ENCODE results near the gene B3GNT4. TPM values are rescaled to one million over a fixed set of nuclear protein-coding genes. Genes with fewer than 3 reads are reported as not detected.

The B3GNT4 gene
- total and polyA plus RNA-seq, 2 of the 8 experiments (the other 6 are each of a cell fraction or from before 2014, with no cell fraction given) = 1.1 to 1.4 TPM

DNA sequence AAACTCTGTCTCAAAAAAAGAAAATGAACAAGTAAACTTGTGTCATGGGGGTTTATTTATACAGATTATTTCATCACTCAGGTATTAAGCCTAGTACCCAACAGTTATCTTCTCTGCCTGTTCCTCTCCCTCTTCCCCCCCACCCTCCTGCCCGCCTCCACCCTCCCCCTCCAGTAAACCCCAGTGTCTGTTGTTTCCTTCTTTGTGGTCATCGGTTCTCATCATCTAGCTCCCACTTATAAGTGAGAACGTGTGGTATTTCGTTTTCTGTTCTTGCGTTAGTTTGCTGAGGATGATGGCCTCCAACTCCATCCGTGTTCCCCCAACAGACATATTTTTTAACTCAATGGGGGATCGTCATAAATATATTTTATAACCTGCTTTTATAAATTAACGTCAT, 41.8 kb upstream of the B3GNT4 start:
- POLR2A ChIA-PET (ENCODE audit: partially characterized antibody) = interaction anchor here (1.0 kb wide), 1 partner anchor 31 kb away, joined by 3 read pairs; no protein-coding TSS in a partner anchor
- Histone ChIP-seq H3K18ac (ENCODE audit: extremely low read depth, low read length) (no peak overlapping the region), H3K36me3 (ENCODE audit: control insufficient read depth in 2 of 4, insufficient read depth in 4 of 4, low read length in 3 of 4) (no peaks in the 10 kb centered on the region), H4K20me1 (replicated peaks in 1 of 2; ENCODE audit: control insufficient read depth in 1 of 2, insufficient read depth in 2 of 2, low read length in 2 of 2) (no peaks in the 10 kb centered on the region), H3K27ac (ENCODE audit: low read depth, low read length) (no peak overlapping the region), H2BK20ac (ENCODE audit: low read length) (no peak overlapping the region), H2AK5ac (ENCODE audit: low read depth, low read length) (no peak overlapping the region), H3K9me3 (ENCODE audit: insufficient read depth in 2 of 2, low read depth in 1 of 2, low read length in 1 of 2) (no peaks in the 10 kb centered on the region), H3K23ac (ENCODE audit: insufficient read length) (no peak overlapping the region), H3K9ac (replicated peaks in 1 of 4; ENCODE audit: extremely low read depth in 1 of 4, low read depth in 3 of 4, low read length in 3 of 4) (no peak overlapping the region), H2BK15ac (ENCODE audit: low read length) (no peak overlapping the region), H2BK120ac (replicated peaks; ENCODE audit: low read depth, low read length) (no peak overlapping the region), H2BK5ac (ENCODE audit: low read depth, low read length) (no peak overlapping the region), H3K4me1 (replicated peaks in 1 of 4; ENCODE audit: control insufficient read depth in 3 of 4, insufficient read depth in 4 of 4, low read length in 3 of 4) (no peaks in the 10 kb centered on the region; a peak in 1 of 7 replicates), H3K4me2 (ENCODE audit: insufficient read depth in 1 of 2, low read depth in 2 of 2, low read length in 2 of 2) (no peak overlapping the region), H3K79me2 (ENCODE audit: control insufficient read depth in 1 of 2, insufficient read depth in 2 of 2, low read length in 2 of 2) (no peaks in the 10 kb centered on the region), H4K8ac (ENCODE audit: extremely low read depth, insufficient read depth, low read length) (no peak overlapping the region), H3K79me1 (ENCODE audit: low read depth, low read length) (no peaks in the 10 kb centered on the region), H3K23me2 (ENCODE audit: low read depth, low read length) (no peaks in the 10 kb centered on the region), H2BK12ac (ENCODE audit: low read depth, low read length) (no peak overlapping the region), H3K27me3 (replicated peaks in 1 of 4; ENCODE audit: control insufficient read depth in 3 of 4, extremely low read depth in 1 of 4, insufficient read depth in 3 of 4, low read length in 3 of 4) (no peaks in the 10 kb centered on the region), H3K4me3 (ENCODE audit: extremely low read depth in 1 of 4, insufficient read depth in 2 of 4, low read depth in 3 of 4, low read length in 4 of 4) (no peak overlapping the region), H3K56ac (replicated peaks; ENCODE audit: insufficient read length, low read depth, low read length) (no peak overlapping the region), H2AFZ (ENCODE audit: low read length) (no peak overlapping the region), H3K14ac (ENCODE audit: insufficient read length) (no peak overlapping the region), H4K5ac (ENCODE audit: insufficient read length, low read depth, low read length) (no peak overlapping the region), H3K4ac (replicated peaks; ENCODE audit: insufficient read length, low read depth, low read length) (no peak overlapping the region), H4K91ac (replicated peaks; ENCODE audit: insufficient read length, low read length) (no peak overlapping the region)
- DNase-seq (ENCODE audit: low read depth in 1 of 2, low spot score in 2 of 2) (no peak), FAIRE-seq (no peak)
- CTCF ChIA-PET (ENCODE audit: partially characterized antibody) = interaction anchor here (1.3 to 2.5 kb wide), 3 partner anchors 24 to 29 kb away, joined by 3 to 7 read pairs (median 6); no protein-coding TSS in a partner anchor
- WGBS, 2 experiments (ENCODE audit: extremely low coverage in 1 of 2, insufficient coverage in 1 of 2, insufficient read length in 1 of 2, insufficient replicate concordance in 2 of 2, low coverage in 1 of 2, low lambda C conversion rate in 2 of 2, missing lambda C conversion rate in 1 of 2) = 90% methylated on average over 7 of the region's 8 CpGs; no CpG with 5 or more reads in 1 of the 2 experiments
- TF ChIP-seq CHD1 (IDR thresholded peaks at IDR 0.05; ENCODE audit: low read depth, low read length) (no peak), RNF2 (IDR thresholded peaks at IDR 0.05; ENCODE audit: borderline replicate concordance, low read depth, low read length, missing control alignments, poor library complexity, severe bottlenecking) (no peak), RFX5 (IDR thresholded peaks at IDR 0.05; ENCODE audit: borderline replicate concordance, low read depth, low read length) (no peak), SUZ12 (IDR thresholded peaks at IDR 0.05; ENCODE audit: low read length) (no peak), GABPA (IDR thresholded peaks at IDR 0.05; ENCODE audit: borderline replicate concordance, insufficient read depth, low read length) (no peak), RAD21 (IDR thresholded peaks at IDR 0.05 in 1 of 2, conservative IDR thresholded peaks at IDR 0.05 in 1 of 2; ENCODE audit: low read depth in 2 of 2, low read length in 2 of 2) (no peak), CREB1 (IDR thresholded peaks at IDR 0.05) (no peak), KDM4A (IDR thresholded peaks at IDR 0.05; ENCODE audit: low read depth, low read length, severe bottlenecking) (no peak), BCL11A (IDR thresholded peaks at IDR 0.05; ENCODE audit: low read depth in 2 of 2, low read length in 2 of 2) (no peak), SIX5 (IDR thresholded peaks at IDR 0.05; ENCODE audit: low read depth, low read length) (no peak), YY1 (IDR thresholded peaks at IDR 0.05; ENCODE audit: low read depth, low read length) (no peak)
- TF ChIP-seq, protein P1, sequence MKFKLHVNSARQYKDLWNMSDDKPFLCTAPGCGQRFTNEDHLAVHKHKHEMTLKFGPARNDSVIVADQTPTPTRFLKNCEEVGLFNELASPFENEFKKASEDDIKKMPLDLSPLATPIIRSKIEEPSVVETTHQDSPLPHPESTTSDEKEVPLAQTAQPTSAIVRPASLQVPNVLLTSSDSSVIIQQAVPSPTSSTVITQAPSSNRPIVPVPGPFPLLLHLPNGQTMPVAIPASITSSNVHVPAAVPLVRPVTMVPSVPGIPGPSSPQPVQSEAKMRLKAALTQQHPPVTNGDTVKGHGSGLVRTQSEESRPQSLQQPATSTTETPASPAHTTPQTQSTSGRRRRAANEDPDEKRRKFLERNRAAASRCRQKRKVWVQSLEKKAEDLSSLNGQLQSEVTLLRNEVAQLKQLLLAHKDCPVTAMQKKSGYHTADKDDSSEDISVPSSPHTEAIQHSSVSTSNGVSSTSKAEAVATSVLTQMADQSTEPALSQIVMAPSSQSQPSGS (IDR thresholded peaks at IDR 0.05; ENCODE audit: low read length) = no peak

Data from H1 (cell line).